ENCODE measurements around the gene ADGRL3.

The ADGRL3 gene

GRCh38 chr4:61274286-61274685 is 74.2 kb downstream of the ADGRL3 start:
- TF ChIP-seq CTCF (IDR thresholded peaks at IDR 0.05; ENCODE audit: low read depth, low read length): no peak
- H3K4me3 ChIP-seq (ENCODE audit: low read depth, low read length): no peak overlapping the region

- no peak overlapping the region for H3K4me3 ChIP-seq (ENCODE audit: low read depth, low read length)
- no peak for TF ChIP-seq CTCF (IDR thresholded peaks at IDR 0.05; ENCODE audit: low read depth, low read length)
Observed at GRCh38 chr4:61275241-61275640, 75.1 kb downstream of the ADGRL3 start.

GRCh38 chr4:61276029-61276428 is 75.9 kb downstream of the ADGRL3 start:
- no peak overlapping the region for H3K4me3 ChIP-seq (ENCODE audit: low read depth, low read length)
- TF ChIP-seq CTCF (IDR thresholded peaks at IDR 0.05; ENCODE audit: low read depth, low read length): no peak

GRCh38 chr4:61277785-61278760 is 77.9 kb downstream of the ADGRL3 start:
- H3K4me3 ChIP-seq (ENCODE audit: low read depth, low read length): no peak overlapping the region
- no peak for TF ChIP-seq CTCF (IDR thresholded peaks at IDR 0.05; ENCODE audit: low read depth, low read length)

- no peak for TF ChIP-seq CTCF (IDR thresholded peaks at IDR 0.05; ENCODE audit: low read depth, low read length)
- no peak overlapping the region for H3K4me3 ChIP-seq (ENCODE audit: low read depth, low read length)
Observed at GRCh38 chr4:61292322-61292721, 92.2 kb downstream of the ADGRL3 start.

GRCh38 chr4:61293707-61294400 is 93.7 kb downstream of the ADGRL3 start:
- TF ChIP-seq CTCF (IDR thresholded peaks at IDR 0.05; ENCODE audit: low read depth, low read length): no peak
- H3K4me3 ChIP-seq (ENCODE audit: low read depth, low read length): no peak overlapping the region

- no peak for TF ChIP-seq CTCF (IDR thresholded peaks at IDR 0.05; ENCODE audit: low read depth, low read length)
- no peak overlapping the region for H3K4me3 ChIP-seq (ENCODE audit: low read depth, low read length)
Observed at GRCh38 chr4:61294936-61295335, 94.8 kb downstream of the ADGRL3 start.

Data from WI38 (cell line).